IPS DF 6.9 (cell line): ENCODE measurements around the gene SLC5A7.

Experiments
- DNase-seq: peaks from one replicate; pipeline ENCODE4 v3.0.0-alpha.2; 2013; ENCODE audit warnings: low read depth, low spot score
- H3K27ac ChIP-seq: one replicate; pipeline ENCODE4 v1.5.1; 2013; ENCODE audit warnings: low read length, control low read depth
- H3K27me3 ChIP-seq: 2 replicates; pipeline ENCODE4 v1.6.1; 2013; ENCODE audit warnings: mild to moderate bottlenecking, low read length; ENCODE audit not compliant: control insufficient read depth, insufficient read depth
- H3K36me3 ChIP-seq: 2 replicates; pipeline ENCODE4 v1.6.1; 2013; ENCODE audit warnings: low read length; ENCODE audit not compliant: control insufficient read depth, insufficient read depth
- H3K4me1 ChIP-seq: 2 replicates; pipeline ENCODE4 v1.6.1; 2013; ENCODE audit warnings: low read length; ENCODE audit not compliant: control insufficient read depth, insufficient read depth
- H3K4me3 ChIP-seq: 2 replicates; pipeline ENCODE4 v1.5.1; 2013; ENCODE audit warnings: mild to moderate bottlenecking, low read length
- H3K9me3 ChIP-seq: 2 replicates; pipeline ENCODE4 v1.6.1; 2013; ENCODE audit warnings: low read length, inconsistent platforms; ENCODE audit not compliant: control insufficient read depth, insufficient read depth
- whole genome bisulfite sequencing: extraction: QIAGEN DNeasy Blood & Tissue Kit; methylation state at CpG from one replicate; pipeline ENCODE4 v1.1.7; 2013; ENCODE audit warnings: mixed read lengths, missing lambda C conversion rate; ENCODE audit not compliant: insufficient read length, insufficient coverage; 5-methylcytosine and 5-hydroxymethylcytosine counted together

The SLC5A7 gene

GRCh38 chr2:107986278-107987217 lies at the start of gene SLC5A7:
Gene SLC5A7 (plus strand): TSS chr2:107986524. CDS start chr2:107988156, 1,632 bp downstream.
- H3K27ac ChIP-seq = no peak within 1 kb of the TSS

GRCh38 chr2:107961395-107961794 lies 24.9 kb upstream of the SLC5A7 start:
- no peak overlapping the region for H3K27ac ChIP-seq
- H3K27me3 ChIP-seq = no peaks in the 10 kb centered on the region
- H3K9me3 ChIP-seq = no peaks in the 10 kb centered on the region
- WGBS = no CpG with 5 or more reads among the region's 4 CpGs
- no peaks in the 10 kb centered on the region for H3K4me1 ChIP-seq
- no peak overlapping the region for H3K4me3 ChIP-seq
- DNase-seq = no peak
- H3K36me3 ChIP-seq = no peaks in the 10 kb centered on the region

More at GRCh38 chr2:107986278-107987217, at the start of gene SLC5A7:
- H3K4me3 ChIP-seq = peak within 1 kb of the TSS; percentile 58
- no peak for DNase-seq
- WGBS = no CpG with 5 or more reads among the region's 75 CpGs
- peaks cover 3% of the 10 kb centered on the region; the same call in 1 of the 2 replicates for H3K27me3 ChIP-seq
- H3K4me1 ChIP-seq = peaks cover 2% of the 10 kb centered on the region; the same call in 1 of the 2 replicates
- no peaks in the 10 kb centered on the region for H3K9me3 ChIP-seq
- no peaks in the 10 kb centered on the region for H3K36me3 ChIP-seq

- no peak overlapping the region for H3K27ac ChIP-seq
- no peaks in the 10 kb centered on the region for H3K27me3 ChIP-seq
- H3K9me3 ChIP-seq = no peaks in the 10 kb centered on the region
- no peaks in the 10 kb centered on the region for H3K36me3 ChIP-seq
- H3K4me1 ChIP-seq = no peaks in the 10 kb centered on the region
- no peak overlapping the region for H3K4me3 ChIP-seq
- no peak for DNase-seq
- no CpG with 5 or more reads among the region's 1 CpG for WGBS
These were observed 22.1 kb upstream of the SLC5A7 start for GRCh38 chr2:107964185-107964584.

GRCh38 chr2:107984707-107985106 lies 1.6 kb upstream of the SLC5A7 start:
- peaks cover 2% of the 10 kb centered on the region; the same call in 1 of the 2 replicates for H3K4me1 ChIP-seq
- H3K36me3 ChIP-seq = no peaks in the 10 kb centered on the region
- peaks cover 3% of the 10 kb centered on the region; the same call in 1 of the 2 replicates for H3K27me3 ChIP-seq
- H3K27ac ChIP-seq = no peak overlapping the region
- H3K4me3 ChIP-seq = no peak overlapping the region
- H3K9me3 ChIP-seq = no peaks in the 10 kb centered on the region
- no CpG with 5 or more reads among the region's 2 CpGs for WGBS
- no peak for DNase-seq

- no peak overlapping the region for H3K4me3 ChIP-seq
- H3K4me1 ChIP-seq = peaks cover 2% of the 10 kb centered on the region; the same call in 1 of the 2 replicates
- no peaks in the 10 kb centered on the region for H3K36me3 ChIP-seq
- no peak for DNase-seq
- H3K27me3 ChIP-seq = peaks cover 3% of the 10 kb centered on the region; the same call in 1 of the 2 replicates
- no peaks in the 10 kb centered on the region for H3K9me3 ChIP-seq
- H3K27ac ChIP-seq = no peak overlapping the region
- no CpG with 5 or more reads among the region's 10 CpGs for WGBS
These were observed 1.8 kb downstream of the SLC5A7 start for GRCh38 chr2:107988108-107988507.

- H3K27me3 ChIP-seq = peaks cover 3% of the 10 kb centered on the region; the same call in 1 of the 2 replicates
- H3K4me1 ChIP-seq = peaks cover 2% of the 10 kb centered on the region; the same call in 1 of the 2 replicates
- H3K4me3 ChIP-seq = no peak overlapping the region
- H3K27ac ChIP-seq = no peak overlapping the region
- H3K9me3 ChIP-seq = no peaks in the 10 kb centered on the region
- no peak for DNase-seq
- WGBS = no CpG with 5 or more reads among the region's 6 CpGs
- H3K36me3 ChIP-seq = no peaks in the 10 kb centered on the region
These were observed 3.1 kb downstream of the SLC5A7 start for GRCh38 chr2:107989445-107989844.

GRCh38 chr2:107990718-107991117 lies 4.4 kb downstream of the SLC5A7 start:
- no peak overlapping the region for H3K27ac ChIP-seq
- H3K9me3 ChIP-seq = no peaks in the 10 kb centered on the region
- H3K4me3 ChIP-seq = no peak overlapping the region
- DNase-seq = no peak
- no peaks in the 10 kb centered on the region for H3K36me3 ChIP-seq
- peaks cover 2% of the 10 kb centered on the region; the same call in 1 of the 2 replicates for H3K4me1 ChIP-seq
- H3K27me3 ChIP-seq = peaks cover 3% of the 10 kb centered on the region; the same call in 1 of the 2 replicates

GRCh38 chr2:107992069-107992468 lies 5.7 kb downstream of the SLC5A7 start:
- Histone ChIP-seq H3K4me3 (no peak overlapping the region), H3K9me3 (no peaks in the 10 kb centered on the region), H3K4me1 (no peaks in the 10 kb centered on the region), H3K36me3 (no peaks in the 10 kb centered on the region), H3K27ac (no peak overlapping the region), H3K27me3 (no peaks in the 10 kb centered on the region)
- WGBS = no CpG with 5 or more reads among the region's 1 CpG
- no peak for DNase-seq

GRCh38 chr2:107999158-107999557 lies 12.8 kb downstream of the SLC5A7 start:
- Histone ChIP-seq H3K27ac (no peak overlapping the region), H3K27me3 (no peaks in the 10 kb centered on the region), H3K9me3 (no peaks in the 10 kb centered on the region), H3K4me3 (no peak overlapping the region), H3K36me3 (no peaks in the 10 kb centered on the region), H3K4me1 (no peaks in the 10 kb centered on the region)
- DNase-seq = no peak
- WGBS = no CpG with 5 or more reads among the region's 2 CpGs

- Histone ChIP-seq H3K9me3 (no peaks in the 10 kb centered on the region), H3K27me3 (no peaks in the 10 kb centered on the region), H3K4me3 (no peak overlapping the region), H3K27ac (no peak overlapping the region), H3K36me3 (no peaks in the 10 kb centered on the region), H3K4me1 (no peaks in the 10 kb centered on the region)
- WGBS = no CpG with 5 or more reads among the region's 2 CpGs
- DNase-seq = no peak
These were observed 24.7 kb downstream of the SLC5A7 start for GRCh38 chr2:108010912-108011591.
